Skeletal muscle satellite cell (primary cell): Measurements from ENCODE around the gene CALML3.

ENCODE experiments used
- H3K27me3 ChIP-seq: 2 replicates; pipeline ENCODE4 v1.7.0; 2013; ENCODE audit warnings: low read length; ENCODE audit not compliant: control insufficient read depth, insufficient read depth
- H3K36me3 ChIP-seq: 2 replicates; pipeline ENCODE4 v1.7.0; 2013; ENCODE audit warnings: mild to moderate bottlenecking, control low read depth, low read length; ENCODE audit not compliant: insufficient read depth
- H3K4me1 ChIP-seq: 2 replicates; pipeline ENCODE4 v1.7.0; 2013; ENCODE audit warnings: low read length; ENCODE audit not compliant: control insufficient read depth, insufficient read depth
- H3K4me2 ChIP-seq: 2 replicates; pipeline ENCODE4 v1.7.0; 2013; ENCODE audit warnings: mild to moderate bottlenecking, low read length
- H3K4me3 ChIP-seq: 2 replicates; pipeline ENCODE4 v1.7.0; 2013; ENCODE audit warnings: low read length
- H3K9ac ChIP-seq: 2 replicates; pipeline ENCODE4 v1.7.0; 2013; ENCODE audit warnings: mild to moderate bottlenecking, low read depth, low read length, moderate library complexity
- H3K9me3 ChIP-seq: replicated peaks from 2 replicates; pipeline ENCODE4 v1.7.0; 2013; ENCODE audit warnings: mild to moderate bottlenecking, control low read depth, low read length

CALML3 gene

GRCh38 chr10:5493691-5494090 lies 31.1 kb upstream of the CALML3 start:
- no peak overlapping the region for H3K4me2 ChIP-seq
- no peaks in the 10 kb centered on the region for H3K36me3 ChIP-seq
- H3K4me3 ChIP-seq: no peak overlapping the region
- H3K27me3 ChIP-seq: peaks cover 4% of the 10 kb centered on the region
- H3K4me1 ChIP-seq: no peaks in the 10 kb centered on the region
- H3K9me3 ChIP-seq: peaks cover 5% of the 10 kb centered on the region
- H3K9ac ChIP-seq: no peak overlapping the region

GRCh38 chr10:5494611-5495010 lies 30.1 kb upstream of the CALML3 start:
- Histone ChIP-seq H3K9ac (no peak overlapping the region), H3K4me3 (no peak overlapping the region), H3K36me3 (no peaks in the 10 kb centered on the region), H3K4me1 (no peaks in the 10 kb centered on the region), H3K27me3 (peaks cover 7% of the 10 kb centered on the region), H3K9me3 (peaks cover 5% of the 10 kb centered on the region), H3K4me2 (no peak overlapping the region)

- no peaks in the 10 kb centered on the region for H3K36me3 ChIP-seq
- H3K4me2 ChIP-seq: no peak overlapping the region
- H3K9ac ChIP-seq: no peak overlapping the region
- H3K9me3 ChIP-seq: peaks cover 5% of the 10 kb centered on the region
- no peak overlapping the region for H3K4me3 ChIP-seq
- no peaks in the 10 kb centered on the region for H3K4me1 ChIP-seq
- peaks cover 24% of the 10 kb centered on the region for H3K27me3 ChIP-seq
Observed at GRCh38 chr10:5496261-5497250, 28.2 kb upstream of the CALML3 start.

GRCh38 chr10:5497289-5497688 lies 27.5 kb upstream of the CALML3 start:
- Histone ChIP-seq H3K36me3 (no peaks in the 10 kb centered on the region), H3K27me3 (peaks cover 31% of the 10 kb centered on the region), H3K9me3 (peaks cover 4% of the 10 kb centered on the region), H3K9ac (no peak overlapping the region), H3K4me1 (no peaks in the 10 kb centered on the region), H3K4me3 (no peak overlapping the region), H3K4me2 (no peak overlapping the region)

- Histone ChIP-seq H3K9ac (no peak overlapping the region), H3K27me3 (peaks cover 39% of the 10 kb centered on the region), H3K4me1 (no peaks in the 10 kb centered on the region), H3K4me3 (no peak overlapping the region), H3K36me3 (no peaks in the 10 kb centered on the region), H3K9me3 (no peaks in the 10 kb centered on the region), H3K4me2 (no peak overlapping the region)
Observed at GRCh38 chr10:5497948-5498730, 26.6 kb upstream of the CALML3 start.

- Histone ChIP-seq H3K36me3 (no peaks in the 10 kb centered on the region), H3K4me1 (no peaks in the 10 kb centered on the region), H3K9ac (no peak overlapping the region), H3K4me3 (no peak overlapping the region), H3K27me3 (peaks cover 46% of the 10 kb centered on the region), H3K9me3 (no peaks in the 10 kb centered on the region), H3K4me2 (no peak overlapping the region)
Observed at GRCh38 chr10:5498791-5499492, 25.8 kb upstream of the CALML3 start.

GRCh38 chr10:5499493-5500140 lies 25.1 kb upstream of the CALML3 start, which contains the start of gene CALML5:
Gene CALML5 (minus strand): TSS chr10:5499570. CDS start chr10:5499438, 132 bp downstream.
- Histone ChIP-seq H3K27me3 (peaks cover 53% of the 10 kb centered on the region), H3K4me2 (no peak within 1 kb of the TSS), H3K9ac (no peak within 1 kb of the TSS), H3K36me3 (no peaks in the 10 kb centered on the region), H3K4me1 (no peaks in the 10 kb centered on the region), H3K9me3 (no peaks in the 10 kb centered on the region), H3K4me3 (no peak within 1 kb of the TSS)

- no peaks in the 10 kb centered on the region for H3K4me1 ChIP-seq
- H3K9me3 ChIP-seq: no peaks in the 10 kb centered on the region
- no peak overlapping the region for H3K4me3 ChIP-seq
- H3K27me3 ChIP-seq: peaks cover 58% of the 10 kb centered on the region
- no peak overlapping the region for H3K4me2 ChIP-seq
- H3K36me3 ChIP-seq: no peaks in the 10 kb centered on the region
- H3K9ac ChIP-seq: no peak overlapping the region
Observed at GRCh38 chr10:5500162-5500670, 24.5 kb upstream of the CALML3 start.

- Histone ChIP-seq H3K36me3 (no peaks in the 10 kb centered on the region), H3K27me3 (peaks cover 64% of the 10 kb centered on the region), H3K4me1 (no peaks in the 10 kb centered on the region), H3K4me3 (no peak overlapping the region), H3K9me3 (no peaks in the 10 kb centered on the region), H3K4me2 (no peak overlapping the region), H3K9ac (no peak overlapping the region)
Observed at GRCh38 chr10:5500910-5501309, 23.9 kb upstream of the CALML3 start.

GRCh38 chr10:5502061-5502521 lies 22.7 kb upstream of the CALML3 start:
- H3K4me1 ChIP-seq: no peaks in the 10 kb centered on the region
- no peaks in the 10 kb centered on the region for H3K9me3 ChIP-seq
- H3K27me3 ChIP-seq: peaks cover 74% of the 10 kb centered on the region
- no peaks in the 10 kb centered on the region for H3K36me3 ChIP-seq
- H3K9ac ChIP-seq: no peak overlapping the region
- no peak overlapping the region for H3K4me2 ChIP-seq
- no peak overlapping the region for H3K4me3 ChIP-seq
